CD4-positive, alpha-beta T cell treated with Interleukin-15 for 4 hours (primary cell): ENCODE results near the gene NLRX1.
"Not testable (repeated sequence)": the region's sequence is repeated elsewhere in the genome, so short reads cannot be mapped to it uniquely, and the experiment has no call there.

ENCODE experiments used
- DNase-seq: peaks from one replicate; pipeline ENCODE4 v3.0.0-alpha.2; 2020; ENCODE audit warnings: low spot score

Gene NLRX1

GRCh38 chr11:119184399-119184798 lies 15.9 kb downstream of the NLRX1 start:
- not testable (repeated sequence) for DNase-seq

- no peak for DNase-seq
Observed at GRCh38 chr11:119185981-119186634, 17.6 kb downstream of the NLRX1 start.

GRCh38 chr11:119187123-119187892 lies 18.8 kb downstream of the NLRX1 start:
- DNase-seq: no peak

GRCh38 chr11:119188067-119188466 lies 19.5 kb downstream of the NLRX1 start:
- DNase-seq: no peak

GRCh38 chr11:119188887-119189286 lies 20.4 kb downstream of the NLRX1 start:
- DNase-seq: no peak

- DNase-seq: no peak
Observed at GRCh38 chr11:119189393-119189792, 20.9 kb downstream of the NLRX1 start.

- no peak for DNase-seq
Observed at GRCh38 chr11:119190531-119190930, 22.0 kb downstream of the NLRX1 start.

- DNase-seq: not testable (repeated sequence)
Observed at GRCh38 chr11:119191265-119191664, 22.7 kb downstream of the NLRX1 start.

GRCh38 chr11:119192111-119192510 lies 23.6 kb downstream of the NLRX1 start:
- DNase-seq: no peak

- DNase-seq: no peak
Observed at GRCh38 chr11:119193001-119193400, 24.5 kb downstream of the NLRX1 start.

GRCh38 chr11:119193626-119194025 lies 25.1 kb downstream of the NLRX1 start:
- no peak for DNase-seq

- DNase-seq: no peak
Observed at GRCh38 chr11:119194811-119195440, 26.4 kb downstream of the NLRX1 start.

- DNase-seq: no peak
Observed at GRCh38 chr11:119195680-119196079, 27.2 kb downstream of the NLRX1 start.

GRCh38 chr11:119196833-119197483 lies 28.4 kb downstream of the NLRX1 start:
- peak; percentile 82 for DNase-seq

GRCh38 chr11:119198925-119199324 lies 30.4 kb downstream of the NLRX1 start:
- no peak for DNase-seq

- DNase-seq: not testable (repeated sequence)
Observed at GRCh38 chr11:119201236-119201635, 32.7 kb downstream of the NLRX1 start.

- no peak for DNase-seq
Observed at GRCh38 chr11:119202554-119202953, 34.0 kb downstream of the NLRX1 start.

GRCh38 chr11:119204066-119204465 lies 35.5 kb downstream of the NLRX1 start:
- DNase-seq: no peak

- no peak for DNase-seq
Observed at GRCh38 chr11:119205080-119205479, 36.6 kb downstream of the NLRX1 start.

- peak; percentile 95 for DNase-seq
Observed at GRCh38 chr11:119205574-119206510, 37.3 kb downstream of the NLRX1 start, which contains the start of gene CBL. TSS of gene CBL (plus strand) at chr11:119206339. CDS start at chr11:119206418, 79 bp downstream.
